UCSD-AML1 (cell line): Measurements from ENCODE around the gene NAA38.
"Not testable (repeated sequence)": the region's sequence is repeated elsewhere in the genome, so short reads cannot be mapped to it uniquely, and the experiment has no call there.

ENCODE experiments used
- DNase-seq: peaks from one replicate; lab custom pipeline; 2025; ENCODE audit not compliant: unreplicated experiment; lab: John Stamatoyannopoulos, UW

NAA38 gene

DNA sequence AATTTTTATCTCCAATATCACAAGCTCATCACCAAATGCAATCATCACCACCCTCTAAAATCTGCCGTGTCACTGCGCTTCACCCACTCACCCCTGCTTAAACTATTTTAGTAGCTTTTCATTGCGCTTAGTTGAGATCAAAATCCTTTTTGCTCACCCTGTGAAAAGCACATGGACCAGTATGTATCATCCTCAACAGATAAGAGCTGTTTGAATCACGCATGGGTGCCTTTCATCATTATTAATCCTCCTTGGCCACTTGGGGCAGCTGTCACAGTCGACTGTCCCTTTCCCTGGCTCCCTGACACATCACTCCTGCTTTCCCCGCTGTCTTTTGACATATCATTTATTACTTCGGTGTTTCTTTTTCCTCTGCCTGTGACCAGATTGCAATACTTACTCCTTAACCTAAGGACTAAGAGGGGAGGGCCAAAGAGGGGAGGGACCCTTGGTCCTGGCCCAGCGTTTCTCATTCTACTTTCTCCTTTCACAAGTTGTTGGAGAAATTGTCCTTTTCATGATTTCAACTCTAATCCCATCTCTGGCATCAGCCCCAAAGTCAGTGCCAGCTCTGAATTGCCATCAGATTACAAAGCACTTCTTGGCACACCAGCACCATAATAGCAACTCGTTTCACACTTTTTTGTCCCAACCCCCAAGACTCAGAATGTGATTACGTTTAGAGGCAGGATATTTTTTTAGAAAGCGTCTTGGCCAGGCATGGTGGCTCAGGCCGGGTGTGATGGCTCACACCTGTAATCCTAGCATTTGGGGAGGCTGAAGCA, 32.0 kb downstream of the NAA38 start:
- DNase-seq: no peak

DNA sequence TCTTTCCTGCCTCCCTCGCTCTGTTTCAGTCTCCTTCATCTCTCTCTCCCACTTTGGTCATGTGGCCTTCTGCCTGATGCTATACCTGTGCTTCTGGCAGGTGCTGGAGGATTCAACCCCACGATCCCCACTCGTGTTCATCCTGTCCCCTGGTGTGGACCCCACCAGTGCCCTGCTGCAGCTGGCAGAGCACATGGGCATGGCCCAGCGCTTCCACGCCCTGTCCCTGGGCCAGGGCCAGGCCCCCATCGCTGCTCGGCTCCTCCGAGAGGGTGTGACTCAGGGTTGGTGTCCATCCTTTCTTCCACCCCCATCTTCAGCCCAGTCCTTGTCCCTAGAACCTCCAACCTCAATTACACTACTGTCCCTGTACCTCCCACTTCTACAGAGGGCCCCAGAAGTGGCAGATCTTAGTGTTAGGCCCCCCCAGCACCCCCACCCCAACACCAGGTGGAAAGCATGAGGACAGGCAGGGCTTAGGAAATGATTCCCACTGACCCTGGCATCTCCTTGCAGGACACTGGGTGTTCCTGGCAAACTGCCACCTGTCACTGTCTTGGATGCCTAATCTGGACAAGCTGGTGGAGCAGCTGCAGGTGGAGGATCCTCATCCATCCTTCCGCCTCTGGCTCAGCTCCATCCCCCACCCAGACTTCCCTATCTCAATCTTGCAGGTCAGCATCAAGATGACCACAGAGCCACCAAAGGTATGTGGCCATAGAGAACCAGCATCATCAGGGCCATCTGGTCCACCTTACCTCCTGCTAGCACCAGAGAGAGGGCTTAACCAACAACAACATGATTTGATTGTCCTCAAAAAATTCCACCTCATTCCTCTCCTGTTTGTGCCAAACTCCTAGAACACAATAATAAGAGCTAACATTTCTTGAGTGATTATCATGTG, 33.1 kb downstream of the NAA38 start:
- DNase-seq: no peak

DNA sequence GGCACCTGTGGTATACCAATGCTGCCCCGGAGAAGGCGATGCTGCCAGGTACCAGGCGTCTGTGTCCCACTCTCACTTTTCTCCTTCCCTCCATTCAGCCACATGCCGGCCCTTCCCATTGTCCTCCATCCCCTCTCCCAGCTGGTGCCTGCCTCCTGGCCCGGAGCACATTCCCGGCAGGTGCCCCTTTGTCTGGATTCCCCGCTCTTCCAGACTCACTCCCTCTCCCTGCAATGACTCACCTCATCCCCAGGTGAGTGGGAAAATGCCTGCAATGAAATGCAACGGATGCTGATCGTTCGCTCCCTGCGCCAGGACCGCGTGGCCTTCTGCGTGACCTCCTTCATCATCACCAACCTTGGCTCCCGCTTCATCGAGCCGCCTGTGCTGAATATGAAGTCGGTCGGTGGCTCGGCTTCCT, 33.8 kb downstream of the NAA38 start:
- DNase-seq: no peak

DNA sequence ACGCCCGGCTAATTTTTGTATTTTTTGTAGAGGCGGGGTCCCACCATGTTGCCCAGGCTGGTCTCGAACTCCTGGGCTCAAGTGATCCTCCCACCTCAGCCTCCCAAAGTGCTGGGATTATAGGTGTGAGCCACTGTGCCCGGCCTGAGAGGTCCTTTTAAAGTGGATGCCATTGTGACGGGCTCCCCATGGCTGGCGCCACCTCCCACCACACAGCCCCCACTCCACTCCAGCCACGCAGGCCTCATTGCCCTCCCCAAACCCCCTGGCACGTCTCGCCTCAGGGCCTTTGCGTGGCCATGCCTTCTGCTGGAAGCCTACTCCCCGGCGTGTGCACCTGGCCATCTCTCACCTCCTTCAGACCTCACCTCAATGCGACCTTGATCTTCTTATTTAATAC, 35.2 kb downstream of the NAA38 start:
- no peak for DNase-seq

DNA sequence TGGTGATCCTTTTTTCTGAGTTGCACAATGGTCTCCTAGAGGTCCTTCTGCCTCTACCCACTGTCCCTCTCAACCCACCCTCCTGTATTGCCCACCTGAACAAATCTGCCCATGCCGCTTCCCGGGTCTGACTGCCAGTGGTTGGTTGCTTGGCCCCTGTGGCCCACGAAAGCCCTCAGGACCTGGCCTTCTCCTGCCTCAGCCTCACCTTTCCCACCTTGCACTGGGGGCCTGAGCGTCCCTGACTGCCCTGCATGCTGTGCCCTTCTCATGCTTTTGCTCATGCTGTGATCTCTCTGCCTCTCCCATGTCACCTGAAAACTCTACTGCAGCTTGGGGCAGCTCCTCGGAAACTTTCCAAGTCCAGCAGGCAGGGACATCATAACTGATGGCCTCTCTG, 37.1 kb downstream of the NAA38 start:
- no peak for DNase-seq

DNA sequence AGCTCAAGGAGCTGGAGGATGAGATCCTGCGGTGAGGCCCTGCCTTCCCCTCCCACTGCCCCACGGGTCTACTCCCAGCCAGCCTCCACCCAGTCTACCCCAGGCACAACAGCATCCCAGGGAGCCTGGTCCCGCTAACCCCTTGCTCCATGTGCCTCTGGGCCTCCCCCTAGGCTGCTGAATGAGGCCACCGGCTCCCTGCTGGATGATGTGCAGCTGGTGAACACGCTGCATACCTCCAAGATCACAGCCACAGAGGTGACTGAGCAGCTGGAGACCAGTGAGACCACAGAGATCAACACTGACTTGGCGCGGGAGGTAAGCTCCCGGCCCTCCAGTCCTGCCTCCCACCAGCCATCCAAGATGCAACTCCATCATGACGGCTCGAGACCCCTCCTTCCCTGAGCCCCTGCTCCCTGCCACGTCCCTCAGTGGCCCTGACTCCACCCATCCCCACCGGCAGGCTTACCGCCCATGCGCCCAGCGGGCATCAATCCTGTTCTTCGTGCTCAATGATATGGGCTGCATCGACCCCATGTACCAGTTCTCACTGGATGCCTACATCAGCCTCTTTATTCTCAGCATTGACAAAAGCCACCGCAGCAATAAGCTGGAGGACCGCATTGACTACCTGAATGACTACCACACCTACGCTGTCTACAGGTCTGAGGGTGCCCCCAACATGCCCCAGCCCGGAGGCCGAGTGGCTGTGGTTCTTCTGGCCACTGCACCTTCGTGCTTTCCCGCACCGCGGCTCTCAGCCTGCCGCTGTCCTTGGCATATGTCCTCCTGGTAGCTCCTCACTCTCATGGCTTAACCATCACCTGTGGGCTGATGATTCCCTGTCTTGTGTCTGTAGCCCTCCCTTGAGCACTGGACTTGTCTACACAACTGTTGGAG, 38.4 kb downstream of the NAA38 start:
- DNase-seq: no peak

DNA sequence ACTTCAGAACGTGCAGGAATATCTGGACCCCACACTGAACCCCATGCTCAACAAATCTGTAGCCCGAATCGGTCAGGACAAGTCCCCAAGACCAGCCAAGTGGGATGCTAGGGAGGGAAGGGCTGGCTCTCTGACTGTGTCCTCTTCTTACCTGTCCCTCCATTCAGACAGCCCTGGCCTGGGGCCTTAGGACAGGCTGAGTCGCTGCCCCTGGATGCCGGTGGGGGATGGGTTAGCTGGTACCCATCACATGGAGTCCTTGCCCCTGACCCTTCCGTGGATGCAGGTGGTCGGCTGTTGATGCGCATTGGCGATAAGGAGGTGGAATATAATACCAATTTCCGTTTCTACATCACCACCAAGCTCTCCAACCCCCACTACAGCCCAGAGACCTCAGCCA, 39.3 kb downstream of the NAA38 start:
- DNase-seq: no peak

DNA sequence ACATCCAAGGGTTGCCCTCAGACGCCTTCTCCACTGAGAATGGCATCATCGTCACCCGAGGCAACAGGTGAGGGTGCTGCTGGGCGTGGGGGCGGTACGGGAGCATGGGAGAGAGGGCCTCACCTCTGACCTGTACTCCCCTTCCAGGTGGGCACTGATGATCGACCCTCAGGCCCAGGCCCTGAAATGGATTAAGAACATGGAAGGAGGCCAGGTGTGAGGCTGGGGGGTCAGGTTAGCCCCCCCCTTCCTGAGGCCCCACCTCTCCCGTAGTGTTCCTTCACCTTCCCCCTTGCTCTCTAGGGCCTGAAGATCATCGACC, 39.8 kb downstream of the NAA38 start:
- no peak for DNase-seq

DNA sequence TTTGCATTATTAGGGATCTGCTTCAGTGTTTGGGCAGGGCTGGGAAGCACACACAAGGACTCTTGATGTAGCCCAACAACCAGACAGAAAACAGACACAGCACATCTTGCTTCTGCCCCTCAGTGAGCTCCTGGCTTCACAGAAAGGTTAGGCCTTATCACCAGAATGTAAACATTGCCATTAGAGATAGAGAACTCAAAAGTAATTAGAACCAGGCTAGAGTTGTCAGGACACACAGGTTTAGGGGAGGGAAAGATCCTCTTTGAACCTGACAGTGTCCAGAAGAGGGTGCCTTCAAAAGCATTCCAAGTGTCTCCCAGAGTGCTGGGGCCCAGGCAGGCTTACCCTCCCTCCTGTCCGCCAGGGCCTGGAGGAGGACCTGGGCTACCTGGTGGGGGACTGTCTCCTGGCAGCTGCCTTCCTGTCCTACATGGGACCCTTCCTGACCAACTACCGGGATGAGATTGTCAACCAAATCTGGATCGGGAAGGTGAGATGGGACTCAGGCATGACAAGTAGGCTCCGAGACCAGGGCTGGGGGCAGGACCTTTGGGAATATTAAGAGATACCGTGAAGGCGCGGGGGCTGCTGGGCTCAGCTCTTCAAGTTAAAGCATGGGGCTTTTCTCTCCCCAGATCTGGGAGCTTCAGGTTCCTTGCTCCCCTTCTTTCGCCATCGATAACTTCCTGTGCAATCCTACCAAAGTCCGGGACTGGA, 40.3 kb downstream of the NAA38 start:
- DNase-seq: no peak

DNA sequence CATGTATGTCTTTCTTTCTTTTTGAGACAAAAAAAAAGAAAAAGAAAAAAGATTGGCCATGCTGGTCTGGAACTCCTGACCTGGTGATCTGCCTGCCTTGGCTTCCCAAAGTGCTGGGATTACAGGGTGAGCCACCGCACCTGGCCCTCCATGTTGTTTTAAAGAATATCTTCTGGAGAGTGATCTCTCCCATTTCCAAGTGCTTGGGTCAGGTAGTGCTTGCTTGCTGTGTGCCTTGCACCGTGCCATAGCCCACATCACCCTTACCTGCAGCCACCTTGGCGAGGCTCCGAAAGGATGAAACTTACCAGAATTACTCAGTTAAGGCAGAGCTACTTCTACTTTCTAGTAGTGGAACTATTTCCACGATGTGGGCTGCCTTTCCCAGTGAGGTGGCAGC, 42.4 kb downstream of the NAA38 start:
- no peak for DNase-seq

DNA sequence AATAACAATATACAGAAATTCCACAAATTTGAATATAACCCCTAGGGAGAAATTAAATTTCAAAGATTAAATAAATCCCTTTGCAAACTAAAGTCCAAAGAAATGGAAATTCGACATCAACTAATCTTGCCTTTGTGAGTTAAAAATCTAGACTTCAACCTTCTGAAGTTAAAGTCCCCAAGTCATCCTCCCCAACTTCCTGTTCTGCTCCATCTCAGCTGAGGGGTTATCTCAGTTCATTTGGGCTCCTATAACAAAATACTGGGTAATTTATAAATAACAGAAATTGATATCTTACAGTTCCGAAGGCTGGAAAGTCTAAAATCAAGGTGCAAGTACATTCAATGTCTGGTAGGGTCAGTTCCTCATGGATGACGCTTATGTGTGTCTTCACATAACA, 46.1 kb downstream of the NAA38 start:
- DNase-seq: no peak

DNA sequence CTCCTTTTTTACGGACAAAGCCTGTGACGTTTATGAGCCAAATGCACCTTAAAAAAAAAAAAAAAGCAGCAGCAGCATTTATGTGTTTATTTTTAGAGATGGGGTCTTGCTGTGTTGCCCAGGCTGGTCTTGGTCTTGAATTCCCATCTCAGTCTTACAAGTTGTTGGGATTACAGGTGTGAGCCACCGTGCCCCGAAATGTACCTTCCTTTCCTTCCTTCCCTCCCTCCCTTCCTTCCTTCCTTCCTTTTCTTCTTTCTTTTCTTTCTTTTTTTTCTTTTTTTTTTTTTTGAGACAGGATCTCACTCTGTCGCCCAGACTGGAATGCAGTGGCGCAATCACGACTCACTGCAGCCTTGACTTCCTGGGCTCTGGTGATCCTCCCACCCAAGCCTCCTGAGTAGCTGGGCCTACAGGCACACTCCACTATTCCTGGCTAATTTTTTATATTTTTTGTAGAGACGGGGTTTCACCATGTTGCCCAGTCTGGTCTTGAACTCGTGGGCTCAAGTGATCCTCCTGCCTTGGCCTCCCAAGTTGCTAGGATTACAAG, 47.5 kb downstream of the NAA38 start:
- DNase-seq: not testable (repeated sequence)

DNA sequence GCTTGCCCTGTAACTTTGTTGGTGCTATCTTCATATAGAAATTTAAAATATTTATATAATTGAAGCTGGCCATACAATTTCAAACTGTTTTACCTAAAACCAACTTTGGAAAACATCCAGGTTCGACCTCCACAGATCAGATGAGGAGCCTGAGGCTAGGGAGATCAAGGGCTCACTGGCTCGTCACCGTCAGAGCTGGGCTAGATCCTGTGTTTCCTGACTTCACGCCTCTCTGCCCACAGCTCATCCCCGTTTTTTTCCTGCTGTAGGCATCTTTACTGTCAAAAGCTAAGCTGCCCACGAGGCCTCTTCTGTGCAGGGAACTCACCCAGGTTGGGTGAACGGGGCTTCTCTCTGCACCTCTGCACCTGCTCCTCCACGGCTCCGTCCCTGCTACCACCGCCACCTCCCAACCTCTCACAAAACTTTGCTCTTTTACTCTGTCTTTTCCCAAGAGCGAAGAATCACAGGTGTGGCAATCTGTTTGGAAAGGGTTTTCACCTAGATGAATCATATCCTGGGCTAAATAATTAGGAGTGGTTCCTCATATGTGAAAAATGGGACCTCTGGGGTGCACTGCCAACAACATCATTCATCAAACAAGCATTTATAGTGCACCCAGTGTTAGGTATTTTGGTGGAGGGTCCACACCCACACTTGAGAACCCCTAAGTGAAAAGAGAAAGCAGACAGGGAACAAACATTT, 48.1 kb downstream of the NAA38 start:
- no peak for DNase-seq

DNA sequence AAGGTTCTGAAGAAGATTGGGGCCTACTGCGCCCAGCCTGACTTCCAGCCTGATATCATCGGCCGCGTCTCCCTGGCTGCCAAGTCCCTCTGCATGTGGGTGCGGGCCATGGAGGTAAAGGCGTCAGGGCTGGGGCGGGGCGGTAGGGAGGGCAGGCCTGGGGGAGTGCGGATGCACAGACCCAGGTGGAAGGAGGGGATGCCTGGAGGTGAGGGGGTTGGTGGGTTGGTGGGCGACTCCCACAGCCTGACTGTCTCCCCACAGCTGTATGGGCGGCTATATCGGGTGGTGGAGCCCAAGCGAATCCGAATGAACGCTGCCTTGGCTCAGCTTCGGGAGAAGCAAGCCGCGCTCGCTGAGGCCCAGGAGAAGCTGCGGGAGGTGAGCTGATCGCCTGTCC, 50.2 kb downstream of the NAA38 start:
- DNase-seq: no peak
